GM19438 (cell line): ENCODE measurements around the gene PAX5.
"Not testable (repeated sequence)": the region's sequence is repeated elsewhere in the genome, so short reads cannot be mapped to it uniquely, and the experiment has no call there.

ENCODE experiments used
- ATAC-seq: cut with Tn5 transposase; IDR thresholded peaks from one replicate; pipeline ENCODE4 v1.9.1; 2021; ENCODE audit warnings: low read depth; ENCODE audit not compliant: unreplicated experiment

The PAX5 gene

GRCh38 chr9:37033682-37034304 is at the start of gene PAX5:
TSS of gene PAX5 (minus strand) at chr9:37034268. CDS start at chr9:37034031, 237 bp downstream.
- no peak for ATAC-seq

- ATAC-seq: no peak
Measured at GRCh38 chr9:37083654-37084053, 49.6 kb upstream of the PAX5 start.

GRCh38 chr9:37082214-37082765 is 48.2 kb upstream of the PAX5 start:
- no peak for ATAC-seq

GRCh38 chr9:37081507-37081906 is 47.4 kb upstream of the PAX5 start:
- not testable (repeated sequence) for ATAC-seq

GRCh38 chr9:37080165-37080628 is 46.1 kb upstream of the PAX5 start:
- peak; percentile 7 for ATAC-seq

GRCh38 chr9:37079370-37080164 is 45.5 kb upstream of the PAX5 start:
- peak; percentile 90 for ATAC-seq

- not testable (repeated sequence) for ATAC-seq
Measured at GRCh38 chr9:37074790-37075189, 40.7 kb upstream of the PAX5 start.

GRCh38 chr9:37066139-37066725 is 32.2 kb upstream of the PAX5 start:
- ATAC-seq: peak; percentile 83

GRCh38 chr9:37062336-37062735 is 28.3 kb upstream of the PAX5 start:
- ATAC-seq: no peak

GRCh38 chr9:37061768-37062167 is 27.7 kb upstream of the PAX5 start:
- no peak for ATAC-seq

- ATAC-seq: no peak
Measured at GRCh38 chr9:37060833-37061232, 26.8 kb upstream of the PAX5 start.

- ATAC-seq: no peak
Measured at GRCh38 chr9:37056046-37056920, 22.2 kb upstream of the PAX5 start.

- not testable (repeated sequence) for ATAC-seq
Measured at GRCh38 chr9:37054363-37054720, 20.3 kb upstream of the PAX5 start.

- ATAC-seq: no peak
Measured at GRCh38 chr9:37053684-37054362, 19.8 kb upstream of the PAX5 start.

- no peak for ATAC-seq
Measured at GRCh38 chr9:37046683-37047082, 12.6 kb upstream of the PAX5 start.

GRCh38 chr9:37042421-37042820 is 8.4 kb upstream of the PAX5 start:
- no peak for ATAC-seq

- no peak for ATAC-seq
Measured at GRCh38 chr9:37040508-37041127, 6.5 kb upstream of the PAX5 start.

- no peak for ATAC-seq
Measured at GRCh38 chr9:37038943-37039464, 4.9 kb upstream of the PAX5 start.

GRCh38 chr9:37038302-37038942 is 4.4 kb upstream of the PAX5 start:
- no peak for ATAC-seq
